Mesodermal cell (in vitro differentiated cells): ENCODE data around the gene IGF2R.

ENCODE experiments used
- H3K27ac ChIP-seq: 2 replicates; pipeline ENCODE4 v1.7.0; 2013; ENCODE audit warnings: mild to moderate bottlenecking, low read depth, low read length, moderate library complexity; ENCODE audit not compliant: severe bottlenecking
- H3K36me3 ChIP-seq: 2 replicates; pipeline ENCODE4 v1.7.1; 2013; ENCODE audit warnings: mild to moderate bottlenecking, low read length, moderate library complexity; ENCODE audit not compliant: control insufficient read depth, insufficient read depth
- H3K4me1 ChIP-seq: one replicate; pipeline ENCODE4 v1.7.1; 2013; ENCODE audit warnings: mild to moderate bottlenecking, low read length; ENCODE audit not compliant: insufficient read depth, control insufficient read depth, poor library complexity, severe bottlenecking
- H3K4me3 ChIP-seq: 2 replicates; pipeline ENCODE4 v1.7.0; 2013; ENCODE audit warnings: low read length, control low read depth, mild to moderate bottlenecking; ENCODE audit not compliant: insufficient read depth, poor library complexity, severe bottlenecking; ENCODE audit errors: extremely low read depth
- H3K9me3 ChIP-seq: 2 replicates; pipeline ENCODE4 v1.7.1; 2013; ENCODE audit warnings: mild to moderate bottlenecking, low read length, moderate library complexity; ENCODE audit not compliant: control insufficient read depth
- WGBS, 2 experiments: methylation state at CpG; one replicate each; pipeline ENCODE4 v1.1.5; 2013; ENCODE audit warnings: missing lambda C conversion rate in 2 of 2; ENCODE audit not compliant: insufficient coverage in 2 of 2; 5-methylcytosine and 5-hydroxymethylcytosine counted together

IGF2R gene

GRCh38 chr6:159952289-159953005 is 16.4 kb upstream of the IGF2R start:
- Histone ChIP-seq H3K36me3 (no peaks in the 10 kb centered on the region), H3K27ac (no peak overlapping the region), H3K4me3 (no peak overlapping the region), H3K9me3 (no peaks in the 10 kb centered on the region), H3K4me1 (no peaks in the 10 kb centered on the region)
- WGBS, 2 experiments, result 84 to 93% methylated on average over 9 to 11 of the region's 13 CpGs

- no peak overlapping the region for H3K4me3 ChIP-seq
- no peaks in the 10 kb centered on the region for H3K36me3 ChIP-seq
- H3K27ac ChIP-seq, result no peak overlapping the region
- no peaks in the 10 kb centered on the region for H3K4me1 ChIP-seq
- H3K9me3 ChIP-seq, result no peaks in the 10 kb centered on the region
- WGBS, 2 experiments, result 87 to 97% methylated on average over 4 to 7 of the region's 9 CpGs
Observed at GRCh38 chr6:159953091-159953601, 15.7 kb upstream of the IGF2R start.

- no peaks in the 10 kb centered on the region for H3K36me3 ChIP-seq
- H3K4me3 ChIP-seq, result no peak overlapping the region
- no peaks in the 10 kb centered on the region for H3K9me3 ChIP-seq
- no peak overlapping the region for H3K27ac ChIP-seq
- peaks cover 4% of the 10 kb centered on the region for H3K4me1 ChIP-seq
Observed at GRCh38 chr6:159955945-159956361, 12.9 kb upstream of the IGF2R start.

GRCh38 chr6:159957071-159957673 is 11.7 kb upstream of the IGF2R start:
- H3K4me3 ChIP-seq, result no peak overlapping the region
- no peaks in the 10 kb centered on the region for H3K9me3 ChIP-seq
- WGBS, 2 experiments, result 94 to 100% methylated on average over 1 to 3 of the region's 6 CpGs
- H3K27ac ChIP-seq, result no peak overlapping the region
- no peaks in the 10 kb centered on the region for H3K36me3 ChIP-seq
- peaks cover 8% of the 10 kb centered on the region for H3K4me1 ChIP-seq

- Histone ChIP-seq H3K9me3 (no peaks in the 10 kb centered on the region), H3K4me3 (no peak overlapping the region), H3K4me1 (peaks cover 8% of the 10 kb centered on the region), H3K36me3 (no peaks in the 10 kb centered on the region), H3K27ac (no peak overlapping the region)
- 88 to 100% methylated on average over 2 to 6 of the region's 6 CpGs for WGBS, 2 experiments
Observed at GRCh38 chr6:159959165-159959975, 9.5 kb upstream of the IGF2R start.

GRCh38 chr6:159959976-159960384 is 8.9 kb upstream of the IGF2R start:
- Histone ChIP-seq H3K4me3 (no peak overlapping the region), H3K27ac (no peak overlapping the region)
- WGBS, 2 experiments, result 75% methylated on average over 3 of the region's 3 CpGs

GRCh38 chr6:159960485-159960884 is 8.4 kb upstream of the IGF2R start:
- Histone ChIP-seq H3K27ac (no peak overlapping the region), H3K9me3 (no peaks in the 10 kb centered on the region), H3K4me3 (no peak overlapping the region), H3K4me1 (peaks cover 8% of the 10 kb centered on the region), H3K36me3 (no peaks in the 10 kb centered on the region)
- WGBS, 2 experiments, result 100% methylated on average over 2 to 3 of the region's 6 CpGs

More at GRCh38 chr6:159959976-159960384, 8.9 kb upstream of the IGF2R start:
- H3K4me1 ChIP-seq, result peaks cover 8% of the 10 kb centered on the region
- no peaks in the 10 kb centered on the region for H3K9me3 ChIP-seq
- no peaks in the 10 kb centered on the region for H3K36me3 ChIP-seq

GRCh38 chr6:159961528-159961927 is 7.4 kb upstream of the IGF2R start:
- Histone ChIP-seq H3K4me3 (no peak overlapping the region), H3K27ac (no peak overlapping the region), H3K36me3 (no peaks in the 10 kb centered on the region), H3K9me3 (no peaks in the 10 kb centered on the region), H3K4me1 (peaks cover 8% of the 10 kb centered on the region)
- 67 to 86% methylated on average over 1 to 2 of the region's 2 CpGs for WGBS, 2 experiments

- WGBS, 2 experiments, result 83 to 88% methylated on average over 1 to 2 of the region's 3 CpGs
- H3K36me3 ChIP-seq, result no peaks in the 10 kb centered on the region
- H3K4me1 ChIP-seq, result peaks cover 8% of the 10 kb centered on the region
- no peaks in the 10 kb centered on the region for H3K9me3 ChIP-seq
- H3K27ac ChIP-seq, result no peak overlapping the region
- no peak overlapping the region for H3K4me3 ChIP-seq
Observed at GRCh38 chr6:159963111-159963510, 5.8 kb upstream of the IGF2R start.

- H3K4me1 ChIP-seq, result peaks cover 8% of the 10 kb centered on the region
- no peaks in the 10 kb centered on the region for H3K9me3 ChIP-seq
- no peaks in the 10 kb centered on the region for H3K36me3 ChIP-seq
- no CpG with 5 or more reads among the region's 2 CpGs for WGBS, 2 experiments
- H3K27ac ChIP-seq, result no peak overlapping the region
- H3K4me3 ChIP-seq, result no peak overlapping the region
Observed at GRCh38 chr6:159964046-159964445, 4.8 kb upstream of the IGF2R start.
